Fibroblast of pulmonary artery (primary cell): ENCODE results near the gene STK4.

Experiments
- DNase-seq: peaks from one replicate; pipeline ENCODE4 v3.0.0-alpha.2; 2010; ENCODE audit warnings: low read depth
- H3K4me3 ChIP-seq: replicated peaks from 2 replicates; pipeline ENCODE4 v1.5.1; 2011; ENCODE audit warnings: low read depth, mild to moderate bottlenecking, control low read depth, low read length, moderate library complexity
- CTCF ChIP-seq: IDR thresholded peaks from 2 replicates; pipeline ENCODE4 v1.5.1; 2011; ENCODE audit warnings: mild to moderate bottlenecking, control low read depth, low read length, inconsistent platforms; ENCODE audit errors: missing control alignments

STK4 gene

GRCh38 chr20:45014671-45015415 is 48.5 kb downstream of the STK4 start:
- no peak overlapping the region for H3K4me3 ChIP-seq
- peak; percentile 58 for DNase-seq
- TF ChIP-seq CTCF = no peak

GRCh38 chr20:45016089-45016671 is 49.9 kb downstream of the STK4 start:
- no peak overlapping the region for H3K4me3 ChIP-seq
- TF ChIP-seq CTCF = no peak
- peak; percentile 57 for DNase-seq

- DNase-seq = no peak
- H3K4me3 ChIP-seq = no peak overlapping the region
- no peak for TF ChIP-seq CTCF
These were observed 51.0 kb downstream of the STK4 start for GRCh38 chr20:45017281-45017680.

GRCh38 chr20:45017857-45018256 is 51.5 kb downstream of the STK4 start:
- no peak for TF ChIP-seq CTCF
- H3K4me3 ChIP-seq = no peak overlapping the region
- DNase-seq = no peak

- TF ChIP-seq CTCF = no peak
- DNase-seq = no peak
- H3K4me3 ChIP-seq = no peak overlapping the region
These were observed 52.9 kb downstream of the STK4 start for GRCh38 chr20:45019027-45019761.

GRCh38 chr20:45019762-45020123 is 53.4 kb downstream of the STK4 start:
- no peak for DNase-seq
- TF ChIP-seq CTCF = no peak
- H3K4me3 ChIP-seq = no peak overlapping the region
